ENCODE measurements around the gene RIMBP2.

DNA sequence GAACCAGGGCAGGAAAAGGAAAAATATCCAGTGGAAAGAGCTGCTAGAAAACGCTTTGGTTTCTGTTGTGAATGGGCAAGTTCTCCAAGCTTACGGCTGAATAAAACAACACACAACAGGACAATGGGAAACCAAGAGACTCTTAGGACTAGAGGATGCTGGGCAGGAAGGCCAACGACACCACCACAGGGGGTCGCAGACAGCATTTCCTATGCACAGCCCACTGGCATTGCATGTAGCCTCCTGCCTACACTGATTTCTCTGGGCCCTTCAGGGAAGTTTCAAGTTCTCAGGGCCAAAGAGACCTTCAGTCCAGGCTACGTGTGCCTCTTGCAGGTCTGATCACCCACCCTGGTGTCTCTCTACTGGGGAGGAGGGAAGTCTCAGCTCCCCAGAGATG, 108.0 kb downstream of the RIMBP2 start:
- no peak for TF ChIP-seq CTCF (IDR thresholded peaks at IDR 0.05; ENCODE audit: borderline replicate concordance, extremely low read depth, low read length, poor library complexity, severe bottlenecking)
- no peak for TF ChIP-seq EZH2 (IDR thresholded peaks at IDR 0.05; ENCODE audit: borderline replicate concordance, low read depth, low read length, severe bottlenecking)
